Measurements from ENCODE around the gene SARM1. TPM values are rescaled to one million over a fixed set of nuclear protein-coding genes. Genes with fewer than 3 reads are reported as not detected.

Gene SARM1
- total RNA-seq, 1 experiment from 2014 or later: 32.8 TPM

- Histone ChIP-seq H3K9me3 (no peaks in the 10 kb centered on the region), H3K27me3 (replicated peaks; ENCODE audit: control insufficient read depth, insufficient read depth, low read length) (no peaks in the 10 kb centered on the region), H3K4me1 (peaks cover 22% of the 10 kb centered on the region), H3K4me3 (ENCODE audit: low read depth, low read length) (no peak overlapping the region), H3K36me3 (ENCODE audit: control insufficient read depth, insufficient read depth, low read length) (peaks cover 35% of the 10 kb centered on the region)
- no TSS peak for BruUV-seq (replicated peaks)
- Mint-ChIP-seq H3K27me3 (ENCODE audit: insufficient read depth, unreplicated experiment) (no peaks in the 10 kb centered on the region), H3K27ac (ENCODE audit: unreplicated experiment) (peak overlapping the region; percentile 10), H3K4me1 (ENCODE audit: low read depth, unreplicated experiment) (peaks cover 8% of the 10 kb centered on the region), H3K9me3 (ENCODE audit: unreplicated experiment) (no peaks in the 10 kb centered on the region), H3K36me3 (ENCODE audit: insufficient read depth, unreplicated experiment) (peaks cover 100% of the 10 kb centered on the region), H3K4me3 (ENCODE audit: unreplicated experiment) (no peak overlapping the region)
- no peak for TF ChIP-seq CTCF (IDR thresholded peaks at IDR 0.05; ENCODE audit: insufficient read depth in 1 of 2, low read depth in 1 of 2, low read length in 1 of 2, severe bottlenecking in 1 of 2, unreplicated experiment in 1 of 2)
- intact Hi-C loops (cut with micrococcal nuclease; ENCODE audit: unreplicated experiment): no loop called here
- DNase-seq: no peak
- CTCF ChIA-PET: no interaction called here
- POLR2A ChIA-PET: interaction anchor here (2.8 kb wide), 1 partner anchor 14 kb away, joined by 8 read pairs; the partner anchor contains the start of gene TNFAIP1
Observed at GRCh38 chr17:28350271-28350670, 21.2 kb upstream of the SARM1 start.

GRCh38 chr17:28357061-28357900 lies 14.2 kb upstream of the SARM1 start, which contains the start of gene POLDIP2:
Gene POLDIP2 (minus strand): TSS chr17:28357527. CDS start chr17:28357448, 79 bp downstream.
- Histone ChIP-seq H3K27me3 (replicated peaks; ENCODE audit: control insufficient read depth, insufficient read depth, low read length) (no peaks in the 10 kb centered on the region), H3K9me3 (no peaks in the 10 kb centered on the region), H3K4me3 (ENCODE audit: low read depth, low read length) (peak within 1 kb of the TSS; percentile 78), H3K4me1 (peaks cover 15% of the 10 kb centered on the region), H3K36me3 (ENCODE audit: control insufficient read depth, insufficient read depth, low read length) (peaks cover 22% of the 10 kb centered on the region; the same call in 1 of the 2 replicates)
- no TSS peak for BruUV-seq (replicated peaks)
- TF ChIP-seq CTCF (IDR thresholded peaks at IDR 0.05; ENCODE audit: insufficient read depth in 1 of 2, low read depth in 1 of 2, low read length in 1 of 2, severe bottlenecking in 1 of 2, unreplicated experiment in 1 of 2): peak in 1 of 2 experiments; percentile 15
- DNase-seq: peak; percentile 99 to 100
- H3K27ac Mint-ChIP-seq (ENCODE audit: unreplicated experiment): peak within 1 kb of the TSS; percentile 96
- peaks cover 22% of the 10 kb centered on the region for H3K4me1 Mint-ChIP-seq (ENCODE audit: low read depth, unreplicated experiment)
- ChIA-PET POLR2A (interaction anchor here (0.6 to 3.5 kb wide), 27 partner anchors 9 to 316 kb away, joined by 3 to 139 read pairs (median 5); partner anchors contain the start of genes IFT20, SARM1, SLC46A1 and TNFAIP1), CTCF (interaction anchor here (0.6 to 3.2 kb wide), 15 partner anchors 10 to 129 kb away, joined by 3 to 45 read pairs (median 4); partner anchors contain the start of genes IFT20, SARM1, TNFAIP1 and VTN)
- H3K36me3 Mint-ChIP-seq (ENCODE audit: insufficient read depth, unreplicated experiment): peaks cover 84% of the 10 kb centered on the region
- intact Hi-C loops (cut with micrococcal nuclease; ENCODE audit: unreplicated experiment): loop anchor here (1.0 to 2.0 kb wide), 3 partner anchors 22 to 49 kb away; partner anchors contain the start of genes IFT20, SLC46A1 and TNFAIP1
- H3K9me3 Mint-ChIP-seq (ENCODE audit: unreplicated experiment): no peaks in the 10 kb centered on the region
- peak within 1 kb of the TSS; percentile 90 for H3K4me3 Mint-ChIP-seq (ENCODE audit: unreplicated experiment)
- no peaks in the 10 kb centered on the region for H3K27me3 Mint-ChIP-seq (ENCODE audit: insufficient read depth, unreplicated experiment)

- Mint-ChIP-seq H3K4me3 (ENCODE audit: unreplicated experiment) (peak overlapping the region; percentile 90), H3K36me3 (ENCODE audit: insufficient read depth, unreplicated experiment) (peaks cover 81% of the 10 kb centered on the region), H3K27me3 (ENCODE audit: insufficient read depth, unreplicated experiment) (no peaks in the 10 kb centered on the region), H3K9me3 (ENCODE audit: unreplicated experiment) (no peaks in the 10 kb centered on the region), H3K4me1 (ENCODE audit: low read depth, unreplicated experiment) (peaks cover 22% of the 10 kb centered on the region), H3K27ac (ENCODE audit: unreplicated experiment) (peak overlapping the region; percentile 96)
- peak overlapping the region; percentile 78 for H3K4me3 ChIP-seq (ENCODE audit: low read depth, low read length)
- DNase-seq: no peak
- BruUV-seq (replicated peaks): TSS peak; percentile 69
- CTCF ChIA-PET: interaction anchor here (0.6 to 3.2 kb wide), 14 partner anchors 10 to 129 kb away, joined by 3 to 45 read pairs (median 4); partner anchors contain the start of genes IFT20, SARM1, TNFAIP1 and VTN
- POLR2A ChIA-PET: interaction anchor here (0.6 to 3.5 kb wide), 24 partner anchors 9 to 317 kb away, joined by 3 to 139 read pairs (median 6); partner anchors contain the start of genes IFT20, SARM1, SLC46A1 and TNFAIP1
- H3K36me3 ChIP-seq (ENCODE audit: control insufficient read depth, insufficient read depth, low read length): peaks cover 22% of the 10 kb centered on the region; the same call in 1 of the 2 replicates
- intact Hi-C loops (cut with micrococcal nuclease; ENCODE audit: unreplicated experiment): loop anchor here (1.0 to 2.0 kb wide), 4 partner anchors 10 to 48 kb away; partner anchors contain the start of genes IFT20, SLC46A1 and TNFAIP1
- no peak for TF ChIP-seq CTCF (IDR thresholded peaks at IDR 0.05; ENCODE audit: insufficient read depth in 1 of 2, low read depth in 1 of 2, low read length in 1 of 2, severe bottlenecking in 1 of 2, unreplicated experiment in 1 of 2)
- H3K27me3 ChIP-seq (replicated peaks; ENCODE audit: control insufficient read depth, insufficient read depth, low read length): no peaks in the 10 kb centered on the region
- H3K4me1 ChIP-seq: peaks cover 15% of the 10 kb centered on the region
- H3K9me3 ChIP-seq: no peaks in the 10 kb centered on the region
Observed at GRCh38 chr17:28357901-28358197, 13.6 kb upstream of the SARM1 start.
